ENCODE measurements around the gene SLC25A11.
"Not testable (repeated sequence)": the region's sequence is repeated elsewhere in the genome, so short reads cannot be mapped to it uniquely, and the experiment has no call there.

GRCh38 chr17:4906642-4907041 is 33.2 kb downstream of the SLC25A11 start:
- TF ChIP-seq CTCF (IDR thresholded peaks at IDR 0.05); POLR2A (IDR thresholded peaks at IDR 0.05); EP300 (IDR thresholded peaks at IDR 0.05; ENCODE audit: low read depth): not testable (repeated sequence)

Data from transverse colon (tissue), 3 donors.